SK-N-SH (cell line): ENCODE results near the gene CACNA1G. TPM values are rescaled to one million over a fixed set of nuclear protein-coding genes. Genes with fewer than 3 reads are reported as not detected.

Experiments
- CTCF ChIA-PET: fragments of 300-600, 350-600 bp; formaldehyde crosslinking; extraction: SDS; loops from one replicate; lab custom pipeline; 2021; lab: Yijun Ruan, JAX
- POLR2A ChIA-PET: fragments of 350-600 bp; sonication (Branson Sonifier 250); formaldehyde crosslinking; extraction: SDS; loops from one replicate; lab custom pipeline; 2020; ENCODE audit warnings: antibody characterized with exemption, inconsistent platforms; lab: Yijun Ruan, JAX
- DNase-seq: peaks from one replicate; pipeline ENCODE4 v3.0.0; 2012
- H2AFZ ChIP-seq: fragments of 200-600 bp; sonication (generic); 2 replicates; pipeline ENCODE4 v1.8.1; 2016; ENCODE audit warnings: antibody characterized with exemption, mild to moderate bottlenecking, low read depth
- H3F3A ChIP-seq: fragments of 200-600 bp; sonication (generic); replicated peaks from 2 replicates; pipeline ENCODE3; 2016; ENCODE audit warnings: antibody characterized with exemption, mild to moderate bottlenecking; ENCODE audit not compliant: insufficient read depth
- H3K27ac ChIP-seq, 2 experiments: fragments of 200-500 bp in 1 of 2; fragments of 200-600 bp in 1 of 2; sonication (Bioruptor generic) in 1 of 2; sonication (generic), shearing (Covaris generic) in 1 of 2; 2 replicates each; pipeline versions ENCODE4 v1.5.1 to v1.6.1; 2014 to 2016; ENCODE audit warnings: low read depth in 2 of 2, inconsistent platforms in 1 of 2, low read length in 1 of 2, mild to moderate bottlenecking in 1 of 2, mixed read lengths in 1 of 2
- H3K27me3 ChIP-seq: fragments of 200-600 bp; sonication (generic), shearing (Covaris generic); 2 replicates; pipeline ENCODE4 v1.6.1; 2016; ENCODE audit warnings: mixed run types; ENCODE audit not compliant: insufficient read depth
- H3K36me3 ChIP-seq, 2 experiments: fragments of 200-500 bp in 1 of 2; fragments of 200-600 bp in 1 of 2; sonication (Bioruptor generic) in 1 of 2; sonication (generic) in 1 of 2; replicated peaks in 1 of 2; 2 replicates each; pipeline versions ENCODE3 to v1.5.1; 2014 to 2016; ENCODE audit warnings: low read length in 1 of 2, mild to moderate bottlenecking in 1 of 2; ENCODE audit not compliant: insufficient read depth in 2 of 2, control insufficient read depth in 1 of 2
- H3K4me1 ChIP-seq, 2 experiments: fragments of 200-500 bp in 1 of 2; fragments of 200-600 bp in 1 of 2; sonication (Bioruptor generic) in 1 of 2; sonication (generic), shearing (Covaris generic) in 1 of 2; 2 replicates each; pipeline versions ENCODE4 v1.5.1 to v1.6.1; 2014 to 2016; ENCODE audit warnings: low read depth in 1 of 2, low read length in 1 of 2, mixed run types in 1 of 2; ENCODE audit not compliant: insufficient read depth in 2 of 2, control insufficient read depth in 1 of 2
- H3K4me2 ChIP-seq: fragments of 200-600 bp; sonication (generic), shearing (Covaris generic); 2 replicates; pipeline ENCODE4 v1.6.1; 2017; ENCODE audit warnings: mixed run types
- H3K4me3 ChIP-seq, 2 experiments: fragments of 200-500 bp in 1 of 2; fragments of 200-600 bp in 1 of 2; sonication (Bioruptor generic) in 1 of 2; sonication (generic), shearing (Covaris generic) in 1 of 2; 2 replicates each; pipeline versions ENCODE4 v1.5.1 to v1.8.1; 2014 to 2016; ENCODE audit warnings: low read depth in 2 of 2, inconsistent platforms in 1 of 2, low read length in 1 of 2, mild to moderate bottlenecking in 1 of 2, mixed read lengths in 1 of 2, moderate library complexity in 1 of 2
- H3K79me2 ChIP-seq: fragments of 200-600 bp; sonication (generic); 2 replicates; pipeline ENCODE4 v1.8.1; 2017; ENCODE audit warnings: mild to moderate bottlenecking; ENCODE audit not compliant: insufficient read depth
- H3K9ac ChIP-seq: fragments of 200-600 bp; sonication (generic); 2 replicates; pipeline ENCODE4 v1.6.1; 2017; ENCODE audit warnings: mixed run types
- H3K9me2 ChIP-seq: fragments of 200-600 bp; sonication (generic); 2 replicates; pipeline ENCODE4 v1.6.1; 2017; ENCODE audit warnings: mixed run types
- H3K9me3 ChIP-seq: fragments of 200-600 bp; sonication (generic); 2 replicates; pipeline ENCODE4 v1.6.1; 2017; ENCODE audit warnings: mixed run types, mild to moderate bottlenecking, moderate library complexity
- H4K20me1 ChIP-seq: fragments of 200-600 bp; sonication (generic); 2 replicates; pipeline ENCODE4 v1.6.1; 2017; ENCODE audit warnings: mild to moderate bottlenecking, mixed run types; ENCODE audit not compliant: insufficient read depth
- CHD2 ChIP-seq: fragments of 150-350 bp; IDR thresholded peaks from 2 replicates; pipeline ENCODE4 v1.6.1; 2018; ENCODE audit warnings: low read length; ENCODE audit not compliant: partially characterized antibody
- CTCF ChIP-seq: fragments of 200-600 bp; sonication (generic); IDR thresholded peaks from 2 replicates; pipeline ENCODE4 v1.6.1; 2017; ENCODE audit warnings: antibody characterized with exemption, mild to moderate bottlenecking, moderate library complexity
- EZH2phosphoT487 ChIP-seq: fragments of 200-600 bp; sonication (generic); IDR thresholded peaks from 2 replicates; pipeline ENCODE4 v1.6.1; 2017; ENCODE audit warnings: low read depth, mixed run types, mild to moderate bottlenecking, antibody characterized with exemption, moderate library complexity, borderline replicate concordance
- GABPA ChIP-seq: IDR thresholded peaks from 2 replicates; pipeline ENCODE4 v1.4.0; 2012; ENCODE audit warnings: low read depth, mild to moderate bottlenecking
- GATA2 ChIP-seq: sonication (generic); formaldehyde crosslinking; IDR thresholded peaks from 2 replicates; pipeline ENCODE4 v1.5.0; 2020; ENCODE audit warnings: mild to moderate bottlenecking, missing genetic modification reagents
- MAX ChIP-seq: IDR thresholded peaks from 2 replicates; pipeline ENCODE4 v1.4.0; 2012; ENCODE audit warnings: low read depth
- MXI1 ChIP-seq: IDR thresholded peaks from 2 replicates; pipeline ENCODE4 v1.6.1; 2012; ENCODE audit warnings: mild to moderate bottlenecking, low read depth, low read length, improper control_type of control experiment
- NRF1 ChIP-seq: IDR thresholded peaks from 2 replicates; pipeline ENCODE4 v1.6.1; 2012; ENCODE audit warnings: low read depth, mild to moderate bottlenecking, low read length
- PBX3 ChIP-seq: IDR thresholded peaks from 2 replicates; pipeline ENCODE4; 2012
- POLR2AphosphoS5 ChIP-seq: IDR thresholded peaks from 2 replicates; pipeline ENCODE4 v1.6.1; 2012; ENCODE audit warnings: low read depth, low read length
- RCOR1 ChIP-seq: fragments of 150-350 bp; IDR thresholded peaks from 2 replicates; pipeline ENCODE4 v1.6.1; 2017; ENCODE audit warnings: antibody characterized with exemption, low read length
- REST ChIP-seq: IDR thresholded peaks from 2 replicates; pipeline ENCODE4 v1.6.1; 2012; ENCODE audit warnings: mild to moderate bottlenecking, low read depth, low read length, moderate library complexity
- SIN3A ChIP-seq: IDR thresholded peaks from 2 replicates; pipeline ENCODE4 v1.6.1; 2012; ENCODE audit warnings: low read depth, mild to moderate bottlenecking, low read length, moderate library complexity, borderline replicate concordance
- SMC3 ChIP-seq: IDR thresholded peaks from 2 replicates; pipeline ENCODE4 v1.6.1; 2012; ENCODE audit warnings: low read depth, low read length, improper control_type of control experiment
- TAF1 ChIP-seq: IDR thresholded peaks from 2 replicates; pipeline ENCODE4 v1.6.1; 2012; ENCODE audit warnings: low read depth, mild to moderate bottlenecking, low read length, moderate library complexity, borderline replicate concordance
- WGBS: methylation state at CpG from one replicate; pipeline ENCODE4 v1.1.6; 2017; ENCODE audit warnings: low lambda C conversion rate; 5-methylcytosine and 5-hydroxymethylcytosine counted together
- polyA plus RNA-seq, 3 experiments: library from polyadenylated mRNA; depleted of rRNA; stranded (reverse); fragments of >200 nt; gene quantifications; 2 replicates each; pipeline ENCODE4 v1.2.3, GENCODE V29; 2012

CACNA1G gene
- polyA plus RNA-seq, 1 of the 3 experiments (the other 2 are of a cell fraction): 0.21 TPM

- H3K36me3 ChIP-seq: no peaks in the 10 kb centered on the region
- peaks cover 4% of the 10 kb centered on the region; the same call in 1 of the 2 replicates for H3K79me2 ChIP-seq
- H3K27ac ChIP-seq: peak overlapping the region; percentile 34 to 83
- peak overlapping the region; percentile 60 for H3K9ac ChIP-seq
- H3K4me3 ChIP-seq: peak overlapping the region; percentile 56 to 61
- peak overlapping the region; percentile 80 for H2AFZ ChIP-seq
- peak; percentile 100 for DNase-seq
- ChIA-PET CTCF (interaction anchor here (0.6 to 24.2 kb wide), 19 partner anchors 9 to 380 kb away, joined by 3 to 1212 read pairs (median 5); partner anchors contain the start of genes CACNA1G, EPN3 and RSAD1), POLR2A (interaction anchor here (0.6 to 2.0 kb wide), 10 partner anchors 9 to 325 kb away, joined by 3 to 14 read pairs (median 4); partner anchors contain the start of genes EPN3 and TOB1)
- H3K4me1 ChIP-seq: peaks cover 12 to 22% of the 10 kb centered on the region in 2 experiments; a peak in 3 of 4 replicates
- H3K27me3 ChIP-seq: no peaks in the 10 kb centered on the region
- H3F3A ChIP-seq: peaks cover 3% of the 10 kb centered on the region
- H4K20me1 ChIP-seq: no peaks in the 10 kb centered on the region
- WGBS: 5% methylated on average over 67 of the region's 82 CpGs
- H3K9me2 ChIP-seq: no peaks in the 10 kb centered on the region
- H3K4me2 ChIP-seq: peak overlapping the region; percentile 80
- H3K9me3 ChIP-seq: no peaks in the 10 kb centered on the region
- TF ChIP-seq POLR2AphosphoS5 (peak; percentile 95), GABPA (no peak), SIN3A (peak; percentile 26; the same call in 1 of the 2 replicates), CHD2 (peak; percentile 4), REST (peak; percentile 52), EZH2phosphoT487 (no peak), MAX (peak; percentile 89), PBX3 (peak; percentile 57), NRF1 (peak; percentile 98), RCOR1 (peak; percentile 8; the same call in 1 of the 2 replicates), CTCF (peak; percentile 46), SMC3 (0 out of 2 replicates have a peak, but pooled peaks have one; percentile 8), TAF1 (peak; percentile 71), GATA2 (CRISPR knock-in tag) (no peak), MXI1 (peak; percentile 73; the same call in 1 of the 2 replicates)
Observed at GRCh38 chr17:50541716-50542688, 18.5 kb upstream of the CACNA1G start.
